HepG2 (cell line): ENCODE measurements around the gene PIK3CB. TPM values are rescaled to one million over a fixed set of nuclear protein-coding genes. Genes with fewer than 3 reads are reported as not detected.

Source experiments
- ATAC-seq: fragments of 200-7000 bp; cut with Tn5 transposase; 3 replicates; pipeline ENCODE4 v1.9.1; 2020; ENCODE audit warnings: mild to moderate bottlenecking, moderate library complexity
- BruUV-seq: library from RNA; stranded (reverse); fragments of 400-500 nt; replicated peaks from 2 replicates; lab custom pipeline; 2021; lab: Mats Ljungman, UMichigan
- CTCF ChIA-PET: fragments of 300-600 bp; formaldehyde crosslinking; extraction: SDS; loops from one replicate; lab custom pipeline; 2021; ENCODE audit warnings: low total read pairs, inconsistent platforms, low intra/inter-chr PET ratio; lab: Yijun Ruan, JAX
- POLR2A ChIA-PET: fragments of 350-600 bp; sonication (Branson Sonifier 250); formaldehyde crosslinking; loops from one replicate; lab custom pipeline; 2020; ENCODE audit warnings: antibody characterized with exemption, inconsistent platforms; lab: Yijun Ruan, JAX
- DNase-seq: peaks from one replicate; pipeline ENCODE4 v3.0.0-alpha.2; 2015; ENCODE audit warnings: low spot score
- FAIRE-seq: peaks from 3 replicates; lab custom pipeline; 2011; peaks lifted over from hg19 to GRCh38; lab: Jason Lieb, UNC
- H2AFZ ChIP-seq: one replicate; pipeline ENCODE4 v1.6.1; 2011; ENCODE audit warnings: low read length, inconsistent platforms
- H3K27ac ChIP-seq: fragments of 300-600 bp; 3 replicates; pipeline ENCODE4 v1.8.0; 2011; ENCODE audit warnings: mixed run types, mild to moderate bottlenecking, mixed read lengths, low read length, inconsistent platforms; ENCODE audit not compliant: insufficient read depth; ENCODE audit errors: extremely low read length
- H3K27me3 ChIP-seq, 2 experiments: fragments of 200-600 bp in 1 of 2; 2 replicates in 1 of 2; 3 replicates in 1 of 2; pipeline versions ENCODE4 v1.6.0 to v1.8.0; 2011; ENCODE audit warnings: low read length in 2 of 2, mild to moderate bottlenecking in 2 of 2, moderate library complexity in 2 of 2, inconsistent platforms in 1 of 2; ENCODE audit not compliant: insufficient read depth in 2 of 2, control insufficient read depth in 1 of 2
- H3K36me3 ChIP-seq, 2 experiments: fragments of 200-600 bp in 1 of 2; replicated peaks in 1 of 2; 2 replicates in 1 of 2; 3 replicates in 1 of 2; pipeline versions ENCODE4 v1.5.1 to v1.8.0; 2011; ENCODE audit warnings: low read length in 2 of 2, inconsistent platforms in 1 of 2; ENCODE audit not compliant: insufficient read depth in 2 of 2, control insufficient read depth in 1 of 2
- H3K4me1 ChIP-seq: 2 replicates; pipeline ENCODE4 v1.5.1; 2012; ENCODE audit warnings: low read length, inconsistent platforms; ENCODE audit not compliant: insufficient read depth
- H3K4me2 ChIP-seq: 2 replicates; pipeline ENCODE4 v1.6.0; 2011; ENCODE audit warnings: low read depth, low read length, inconsistent platforms
- H3K4me3 ChIP-seq, 3 experiments: fragments of 200-600 bp in 1 of 3; sonication (generic), shearing (Covaris generic) in 1 of 3; replicated peaks in 1 of 3; 2 replicates each; pipeline ENCODE4 v1.5.1; 2011 to 2016; ENCODE audit warnings: low read length in 3 of 3, inconsistent platforms in 2 of 3, low read depth in 2 of 3, mild to moderate bottlenecking in 2 of 3, control low read depth in 1 of 3, mixed read lengths in 1 of 3; ENCODE audit not compliant: insufficient read depth in 1 of 3
- H3K79me2 ChIP-seq: one replicate; pipeline ENCODE4 v1.6.1; 2011; ENCODE audit warnings: low read length, inconsistent platforms; ENCODE audit not compliant: insufficient read depth
- H3K9ac ChIP-seq: 2 replicates; pipeline ENCODE4 v1.6.0; 2011; ENCODE audit warnings: mild to moderate bottlenecking, low read depth, low read length, inconsistent platforms; ENCODE audit not compliant: insufficient read depth
- H3K9me3 ChIP-seq: 2 replicates; pipeline ENCODE4 v1.5.1; 2012; ENCODE audit warnings: mild to moderate bottlenecking, low read length
- H4K20me1 ChIP-seq: 2 replicates; pipeline ENCODE4 v1.6.0; 2011; ENCODE audit warnings: inconsistent platforms, mild to moderate bottlenecking, low read length, moderate library complexity; ENCODE audit not compliant: insufficient read depth
- ASH2L ChIP-seq: fragments of 300-600, 200-600 bp; sonication (generic); IDR thresholded peaks from 2 replicates; pipeline ENCODE4 v1.7.0; 2017; ENCODE audit warnings: low read depth, mild to moderate bottlenecking, moderate library complexity, mixed read lengths, low read length; ENCODE audit not compliant: insufficient read length
- JUND ChIP-seq: sonication (generic); formaldehyde crosslinking; IDR thresholded peaks from 2 replicates; pipeline ENCODE4 v1.8.0; 2022; ENCODE audit warnings: mild to moderate bottlenecking, missing genetic modification reagents
- NR0B2 ChIP-seq: sonication (generic); formaldehyde crosslinking; IDR thresholded peaks from 2 replicates; pipeline ENCODE4 v1.4.0; 2020; ENCODE audit warnings: mild to moderate bottlenecking, missing genetic modification reagents
- SOX13 ChIP-seq, 3 experiments: fragments of 450-650 bp in 1 of 3; sonication (generic) in 1 of 3; formaldehyde crosslinking in 1 of 3; IDR thresholded peaks in 2 of 3; conservative IDR thresholded peaks in 1 of 3; 2 replicates each; pipeline versions ENCODE4 v1.5.0 to v1.6.1; 2016 to 2020; ENCODE audit warnings: antibody characterized with exemption in 1 of 3, mild to moderate bottlenecking in 1 of 3, missing compliant biosample characterization in 1 of 3, missing genetic modification reagents in 1 of 3, moderate library complexity in 1 of 3
- TAF15 ChIP-seq: fragments of 200-400 bp; formaldehyde crosslinking; IDR thresholded peaks from one replicate; pipeline ENCODE4 v1.6.1; 2018; ENCODE audit warnings: mild to moderate bottlenecking, low read depth, low read length; ENCODE audit not compliant: poor library complexity, severe bottlenecking
- ZMYM3 ChIP-seq: sonication (generic); formaldehyde crosslinking; IDR thresholded peaks from 2 replicates; pipeline ENCODE4 v1.5.1; 2020; ENCODE audit warnings: mild to moderate bottlenecking, missing genetic modification reagents
- ZNF709 ChIP-seq: sonication (generic); formaldehyde crosslinking; IDR thresholded peaks from 2 replicates; pipeline ENCODE4 v1.5.0; 2020; ENCODE audit warnings: mild to moderate bottlenecking, missing genetic modification reagents
- ZNF772 ChIP-seq: sonication (generic); formaldehyde crosslinking; IDR thresholded peaks from 2 replicates; pipeline ENCODE4 v1.5.0; 2020; ENCODE audit warnings: mild to moderate bottlenecking, missing genetic modification reagents
- ZNF850 ChIP-seq: sonication (generic); formaldehyde crosslinking; conservative IDR thresholded peaks from 2 replicates; pipeline ENCODE4 v1.9.0; 2021; ENCODE audit warnings: mild to moderate bottlenecking, missing genetic modification reagents
- ZSCAN5A ChIP-seq: sonication (generic); formaldehyde crosslinking; IDR thresholded peaks from 2 replicates; pipeline ENCODE4 v1.8.0; 2022; ENCODE audit warnings: mild to moderate bottlenecking, missing genetic modification reagents, borderline replicate concordance
- WGBS: methylation state at CpG from one replicate; pipeline ENCODE4 v1.1.6; 2017; ENCODE audit warnings: low lambda C conversion rate; 5-methylcytosine and 5-hydroxymethylcytosine counted together
- in situ Hi-C: cut with HindIII; loops from 2 replicates; pipeline ENCODE4 v1.10.0; 2017; ENCODE audit warnings: low pct_unique_long_range_greater_than_20kb; ENCODE audit not compliant: extremely low pct_ligation_motif_present
- intact Hi-C: fragments of 100-400 bp; cut with micrococcal nuclease; formaldehyde crosslinking; loops from one replicate; pipeline ENCODE4 v1.10.0; 2022; ENCODE audit not compliant: unreplicated experiment
- polyA plus RNA-seq, 8 experiments: library from polyadenylated mRNA; depleted of rRNA in 3 of 8; stranded (reverse) in 7 of 8; unstranded in 1 of 8; fragments of >200 nt; fragmentation: Illumina TruSeq in 4 of 8; extraction: Trizol in 4 of 8; gene quantifications; 2 replicates each; pipeline versions ENCODE4 v1.2.1 to v1.2.3, GENCODE V29; 2011 to 2016; ENCODE audit warnings: low read depth in 4 of 8, missing spikeins in 1 of 8, mixed read lengths in 1 of 8; ENCODE audit not compliant: insufficient read depth in 1 of 8
- total RNA-seq, 5 experiments: library from RNA; depleted of rRNA; stranded (reverse); fragments of >200 nt; fragmentation: Illumina TruSeq; extraction: Trizol; gene quantifications; 2 replicates each; pipeline ENCODE4 v1.2.3, GENCODE V29; 2016; ENCODE audit warnings: low read depth in 1 of 5
- TF ChIP-seq, protein P1 (sequence below): sonication (generic); formaldehyde crosslinking; IDR thresholded peaks from 2 replicates; pipeline ENCODE4 v1.5.1; 2020; ENCODE audit warnings: missing genetic modification reagents, mild to moderate bottlenecking, borderline replicate concordance

The PIK3CB gene
- total and polyA plus RNA-seq, 2 of the 13 experiments (the other 11 are each of a cell fraction or from before 2014, with no cell fraction given), result 6.6 to 18.7 TPM

- TF ChIP-seq SOX13 (IDR thresholded peaks at IDR 0.05) (no peak), SOX13 (CRISPR knock-in tag; conservative IDR thresholded peaks at IDR 0.05 in 1 of 2, IDR thresholded peaks at IDR 0.05 in 1 of 2) (peak in 1 of 2 experiments; percentile 22; a peak in 1 of 4 replicates), NR0B2 (CRISPR knock-in tag) (no peak), JUND (CRISPR knock-in tag) (0 out of 2 replicates have a peak, but pooled peaks have one; percentile 39)
Measured at GRCh38 chr3:138774529-138775253, 60.0 kb downstream of the PIK3CB start (continued).

DNA sequence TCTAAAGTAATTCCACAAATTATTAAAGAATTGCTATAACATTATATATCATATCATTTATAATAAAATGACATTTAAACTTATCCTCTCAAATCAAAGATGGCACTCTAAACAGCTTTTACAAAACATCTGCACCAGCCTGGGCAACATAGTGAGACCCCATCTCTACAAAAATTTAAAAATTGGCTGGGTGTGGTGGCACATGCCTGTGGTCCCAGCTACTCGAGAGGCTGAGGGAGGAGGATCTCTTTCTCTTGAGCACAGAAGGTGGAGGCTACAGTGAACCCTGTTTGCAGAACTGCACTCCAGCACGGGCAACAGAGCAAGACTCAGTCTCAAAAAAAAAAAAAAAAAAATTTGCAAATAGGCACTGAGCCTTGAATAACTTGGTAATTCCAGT is 63.1 kb downstream of the PIK3CB start:
- no peak overlapping the region for H3K27ac ChIP-seq
- peaks cover 30% of the 10 kb centered on the region for H3K79me2 ChIP-seq
- H2AFZ ChIP-seq, result no peak overlapping the region
- ATAC-seq, result no peak
- peaks cover 15% of the 10 kb centered on the region for H3K9me3 ChIP-seq
- no peak for DNase-seq
- no peak overlapping the region for H3K4me3 ChIP-seq
- no peak overlapping the region for H3K4me2 ChIP-seq
- ChIA-PET POLR2A (no interaction called here), CTCF (no interaction called here)
- peaks cover 24% of the 10 kb centered on the region for H3K4me1 ChIP-seq
- TF ChIP-seq ZSCAN5A (no peak), ASH2L (no peak), ZNF709 (CRISPR knock-in tag) (no peak), ZMYM3 (CRISPR knock-in tag) (no peak), ZNF850 (CRISPR knock-in tag) (no peak), TAF15 (no peak), ZNF772 (CRISPR knock-in tag) (no peak)
- TF ChIP-seq, protein P1, sequence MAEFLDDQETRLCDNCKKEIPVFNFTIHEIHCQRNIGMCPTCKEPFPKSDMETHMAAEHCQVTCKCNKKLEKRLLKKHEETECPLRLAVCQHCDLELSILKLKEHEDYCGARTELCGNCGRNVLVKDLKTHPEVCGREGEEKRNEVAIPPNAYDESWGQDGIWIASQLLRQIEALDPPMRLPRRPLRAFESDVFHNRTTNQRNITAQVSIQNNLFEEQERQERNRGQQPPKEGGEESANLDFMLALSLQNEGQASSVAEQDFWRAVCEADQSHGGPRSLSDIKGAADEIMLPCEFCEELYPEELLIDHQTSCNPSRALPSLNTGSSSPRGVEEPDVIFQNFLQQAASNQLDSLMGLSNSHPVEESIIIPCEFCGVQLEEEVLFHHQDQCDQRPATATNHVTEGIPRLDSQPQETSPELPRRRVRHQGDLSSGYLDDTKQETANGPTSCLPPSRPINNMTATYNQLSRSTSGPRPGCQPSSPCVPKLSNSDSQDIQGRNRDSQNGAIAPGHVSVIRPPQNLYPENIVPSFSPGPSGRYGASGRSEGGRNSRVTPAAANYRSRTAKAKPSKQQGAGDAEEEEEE (CRISPR knock-in tag), result no peak
- no peak overlapping the region for H3K9ac ChIP-seq
- no peaks in the 10 kb centered on the region for H3K27me3 ChIP-seq
- peaks cover 10 to 28% of the 10 kb centered on the region in 2 experiments; a peak in 4 of 5 replicates for H3K36me3 ChIP-seq
- no TSS peak for BruUV-seq
- peaks cover 14% of the 10 kb centered on the region for H4K20me1 ChIP-seq
- 93% methylated on average over 2 of the region's 2 CpGs for WGBS
- in situ Hi-C loops (no loop called here), intact Hi-C loops (loop anchor here (10.0 kb wide), 1 partner anchor 63 kb away; the partner anchor contains the start of gene PIK3CB)
- no peak for FAIRE-seq
